ENCODE measurements around the gene SAMD5. TPM values are rescaled to one million over a fixed set of nuclear protein-coding genes. Genes with fewer than 3 reads are reported as not detected.

Gene SAMD5
- total and polyA plus RNA-seq, 2 experiments from 2014 or later, result 0.07 to 0.12 TPM

DNA sequence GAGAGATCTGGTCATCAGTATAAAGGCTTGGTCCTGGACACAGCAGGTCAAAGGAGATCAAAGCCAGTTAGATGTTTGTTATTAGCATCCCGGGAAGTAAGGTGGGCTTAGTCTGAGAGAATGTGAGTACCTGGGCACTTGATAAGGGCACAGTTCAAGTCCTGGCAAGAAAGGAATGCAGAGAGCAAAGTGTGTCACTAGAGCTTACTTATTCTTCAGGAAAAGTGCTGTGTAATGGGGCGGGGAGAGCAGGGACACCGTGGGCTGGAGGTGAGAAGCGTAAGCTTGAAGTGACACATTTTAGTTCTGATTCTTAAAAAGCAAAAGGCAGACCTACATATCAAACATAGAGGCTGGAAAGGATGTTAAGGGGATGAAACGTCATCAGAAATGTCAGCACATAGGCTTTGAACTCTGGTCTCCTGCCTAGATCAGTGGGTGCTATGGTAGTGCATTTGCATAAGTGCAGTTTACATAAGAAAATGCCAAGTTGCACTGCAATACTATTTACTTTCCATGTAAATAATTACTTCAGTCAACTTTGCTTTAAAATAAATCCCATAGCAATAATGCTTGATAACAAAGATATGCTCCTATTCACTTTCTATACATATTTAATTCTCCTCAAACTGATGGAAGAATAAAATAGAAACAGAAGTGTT lies 2.6 kb downstream of the SAMD5 start:
- Histone ChIP-seq H3K4me1 (ENCODE audit: low read depth) (no peaks in the 10 kb centered on the region), H3K9me3 (ENCODE audit: low read depth) (no peaks in the 10 kb centered on the region), H3K4me3 (no peak overlapping the region), H3K36me3 (no peaks in the 10 kb centered on the region), H3K27ac (no peak overlapping the region), H3K27me3 (peaks cover 86% of the 10 kb centered on the region)
- DNase-seq (ENCODE audit: low read depth in 1 of 2, low spot score in 1 of 2), result no peak
- TF ChIP-seq, protein P1, sequence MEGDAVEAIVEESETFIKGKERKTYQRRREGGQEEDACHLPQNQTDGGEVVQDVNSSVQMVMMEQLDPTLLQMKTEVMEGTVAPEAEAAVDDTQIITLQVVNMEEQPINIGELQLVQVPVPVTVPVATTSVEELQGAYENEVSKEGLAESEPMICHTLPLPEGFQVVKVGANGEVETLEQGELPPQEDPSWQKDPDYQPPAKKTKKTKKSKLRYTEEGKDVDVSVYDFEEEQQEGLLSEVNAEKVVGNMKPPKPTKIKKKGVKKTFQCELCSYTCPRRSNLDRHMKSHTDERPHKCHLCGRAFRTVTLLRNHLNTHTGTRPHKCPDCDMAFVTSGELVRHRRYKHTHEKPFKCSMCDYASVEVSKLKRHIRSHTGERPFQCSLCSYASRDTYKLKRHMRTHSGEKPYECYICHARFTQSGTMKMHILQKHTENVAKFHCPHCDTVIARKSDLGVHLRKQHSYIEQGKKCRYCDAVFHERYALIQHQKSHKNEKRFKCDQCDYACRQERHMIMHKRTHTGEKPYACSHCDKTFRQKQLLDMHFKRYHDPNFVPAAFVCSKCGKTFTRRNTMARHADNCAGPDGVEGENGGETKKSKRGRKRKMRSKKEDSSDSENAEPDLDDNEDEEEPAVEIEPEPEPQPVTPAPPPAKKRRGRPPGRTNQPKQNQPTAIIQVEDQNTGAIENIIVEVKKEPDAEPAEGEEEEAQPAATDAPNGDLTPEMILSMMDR (IDR thresholded peaks at IDR 0.05; ENCODE audit: low read depth, low read length), result no peak

DNA sequence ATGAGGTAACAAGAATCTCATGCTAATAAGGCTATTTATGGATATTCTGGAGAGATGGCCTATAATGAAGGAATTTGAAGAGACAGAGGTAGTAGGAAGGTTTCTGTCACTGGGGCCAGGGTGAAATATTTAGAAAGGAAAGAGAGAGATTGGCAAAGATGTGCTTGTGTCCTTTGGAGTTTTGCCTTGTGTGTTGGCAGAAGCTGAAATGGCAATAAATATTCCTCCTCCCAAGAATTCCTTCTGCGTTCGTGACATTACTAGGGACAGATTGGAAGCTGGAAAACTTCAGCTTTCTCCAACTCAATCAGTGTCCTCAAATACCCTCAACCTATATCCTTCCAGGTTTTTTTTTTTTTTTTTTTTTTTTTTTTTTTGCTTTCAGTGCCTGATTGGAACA lies 6.3 kb downstream of the SAMD5 start:
- no peak for DNase-seq (ENCODE audit: low read depth in 1 of 2, low spot score in 1 of 2)
- H3K36me3 ChIP-seq, result no peaks in the 10 kb centered on the region
- no peak overlapping the region for H3K4me3 ChIP-seq
- no peak overlapping the region for H3K27ac ChIP-seq
- no peaks in the 10 kb centered on the region for H3K9me3 ChIP-seq (ENCODE audit: low read depth)
- H3K4me1 ChIP-seq (ENCODE audit: low read depth), result no peaks in the 10 kb centered on the region
- peaks cover 49% of the 10 kb centered on the region for H3K27me3 ChIP-seq
- TF ChIP-seq, protein P1 (IDR thresholded peaks at IDR 0.05; ENCODE audit: low read depth, low read length), result no peak

DNA sequence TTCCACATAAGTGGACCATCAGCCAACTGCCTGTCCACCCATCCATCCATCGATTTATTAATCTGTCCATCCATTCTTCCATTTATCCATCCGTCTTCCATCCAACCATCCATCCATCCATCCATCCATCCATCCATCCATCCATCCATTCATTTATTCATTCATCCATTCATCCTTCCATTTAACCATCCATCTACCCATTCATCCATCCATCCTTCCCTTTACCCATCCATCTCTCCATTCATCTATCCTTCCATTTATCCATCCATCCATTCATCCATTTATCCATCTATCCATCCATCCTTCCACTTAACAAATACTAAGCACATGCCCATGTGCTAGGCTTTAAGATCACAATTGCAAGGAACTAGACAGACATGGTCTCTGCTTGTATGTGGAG lies 6.8 kb downstream of the SAMD5 start:
- Histone ChIP-seq H3K27ac (no peak overlapping the region), H3K4me3 (no peak overlapping the region), H3K4me1 (ENCODE audit: low read depth) (no peaks in the 10 kb centered on the region), H3K9me3 (ENCODE audit: low read depth) (no peaks in the 10 kb centered on the region), H3K27me3 (peaks cover 44% of the 10 kb centered on the region), H3K36me3 (no peaks in the 10 kb centered on the region)
- TF ChIP-seq, protein P1 (IDR thresholded peaks at IDR 0.05; ENCODE audit: low read depth, low read length), result no peak
- DNase-seq (ENCODE audit: low read depth in 1 of 2, low spot score in 1 of 2), result no peak

DNA sequence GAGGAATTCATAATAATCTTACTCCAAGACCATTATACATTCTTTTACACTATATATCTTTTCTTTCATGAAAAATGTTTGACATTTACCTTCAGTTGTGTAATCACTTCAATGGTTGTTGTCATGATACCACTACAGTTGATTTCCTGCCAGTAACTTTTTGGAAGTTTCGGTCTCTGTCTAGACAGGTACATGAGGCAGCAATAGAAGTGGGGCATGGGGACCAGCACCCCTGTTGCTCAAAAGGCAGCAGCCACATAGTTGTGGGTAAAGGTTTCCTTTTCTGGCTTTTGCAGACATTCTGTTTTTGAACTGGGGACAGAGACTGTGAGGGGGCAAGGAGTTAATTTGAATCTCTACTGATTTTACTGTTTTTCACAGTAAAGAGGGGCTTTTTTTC lies 14.1 kb downstream of the SAMD5 start:
- DNase-seq (ENCODE audit: low read depth in 1 of 2, low spot score in 1 of 2), result no peak
- Histone ChIP-seq H3K4me1 (ENCODE audit: low read depth) (no peaks in the 10 kb centered on the region), H3K9me3 (ENCODE audit: low read depth) (no peaks in the 10 kb centered on the region), H3K27me3 (no peaks in the 10 kb centered on the region), H3K27ac (no peak overlapping the region), H3K4me3 (no peak overlapping the region), H3K36me3 (no peaks in the 10 kb centered on the region)
- TF ChIP-seq, protein P1 (IDR thresholded peaks at IDR 0.05; ENCODE audit: low read depth, low read length), result no peak

DNA sequence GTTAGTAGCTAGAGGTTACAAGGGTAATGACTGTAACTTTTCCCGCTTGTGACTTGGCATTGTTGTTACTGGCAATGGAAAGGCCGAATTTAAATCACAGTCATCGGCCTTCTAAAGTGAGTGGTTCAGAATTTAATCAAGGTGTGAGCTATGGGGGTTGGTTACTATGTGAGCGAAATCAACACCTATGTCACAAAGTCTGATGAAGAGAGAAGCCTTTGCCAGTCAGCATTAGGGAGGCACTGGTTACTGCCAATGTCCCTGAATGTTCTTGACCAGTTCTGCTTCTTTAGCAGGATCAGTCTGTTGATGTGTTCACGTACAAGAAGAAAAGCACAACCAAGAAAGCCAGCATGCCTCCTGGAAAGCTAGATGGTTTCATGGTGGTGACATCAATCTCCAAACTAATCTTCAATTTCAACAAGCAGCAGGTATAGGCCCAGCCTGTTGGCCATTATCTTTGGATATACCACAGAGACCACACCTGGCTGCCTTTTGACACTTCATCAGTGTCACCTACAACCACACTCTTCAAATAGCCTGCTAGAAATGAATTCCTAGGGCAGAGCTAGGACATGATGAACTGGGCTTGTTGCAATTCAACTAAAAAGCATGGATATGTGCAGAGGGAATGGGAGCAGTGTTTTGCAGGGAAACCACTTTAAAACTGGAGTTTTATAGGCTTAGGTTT lies 17.2 kb downstream of the SAMD5 start:
- no peaks in the 10 kb centered on the region for H3K9me3 ChIP-seq (ENCODE audit: low read depth)
- H3K4me1 ChIP-seq (ENCODE audit: low read depth), result no peaks in the 10 kb centered on the region
- no peak for DNase-seq (ENCODE audit: low read depth in 1 of 2, low spot score in 1 of 2)
- H3K27ac ChIP-seq, result no peak overlapping the region
- H3K27me3 ChIP-seq, result no peaks in the 10 kb centered on the region
- TF ChIP-seq, protein P1 (IDR thresholded peaks at IDR 0.05; ENCODE audit: low read depth, low read length), result no peak
- H3K4me3 ChIP-seq, result no peak overlapping the region
- no peaks in the 10 kb centered on the region for H3K36me3 ChIP-seq

All from cardiac muscle cell (in vitro differentiated cells and primary cell).